K562 (cell line): ENCODE data around the gene TFAP2A. TPM values are rescaled to one million over a fixed set of nuclear protein-coding genes. Genes with fewer than 3 reads are reported as not detected.

ENCODE experiments used
- HDAC2 ChIP-seq: fragments of 450-650 bp; IDR thresholded peaks from 2 replicates; pipeline ENCODE4 v1.6.1; 2016; ENCODE audit warnings: mild to moderate bottlenecking
- MEF2D ChIP-seq: conservative IDR thresholded peaks from 2 replicates; pipeline ENCODE4 v1.6.1; 2016; ENCODE audit warnings: low read depth, missing genetic modification characterization, missing compliant biosample characterization
- NFIC ChIP-seq: fragments of 450-650 bp; IDR thresholded peaks from 2 replicates; pipeline ENCODE4 v1.6.1; 2017; ENCODE audit warnings: mild to moderate bottlenecking, inconsistent platforms
- RBFOX2 ChIP-seq: fragments of 200-400 bp; formaldehyde crosslinking; IDR thresholded peaks from 2 replicates; pipeline ENCODE4 v1.6.1; 2017; ENCODE audit warnings: low read depth, mild to moderate bottlenecking, low read length, moderate library complexity
- ZFP30 ChIP-seq: fragments of 250-450 bp; sonication (Bioruptor Pico); IDR thresholded peaks from 2 replicates; pipeline ENCODE4 v1.8.0; 2022; ENCODE audit warnings: moderate library complexity, mild to moderate bottlenecking, inconsistent platforms, borderline replicate concordance
- ZKSCAN8 ChIP-seq: fragments of 200-800 bp; sonication (Bioruptor generic); IDR thresholded peaks from 2 replicates; pipeline ENCODE4 v1.6.1; 2016; ENCODE audit warnings: missing genetic modification characterization, missing compliant biosample characterization
- ZNF24 ChIP-seq: fragments of 450-650 bp; IDR thresholded peaks from 2 replicates; pipeline ENCODE4 v1.6.1; 2016
- ZNF584 ChIP-seq: fragments of 200-800 bp; sonication (Bioruptor generic); IDR thresholded peaks from 2 replicates; pipeline ENCODE4 v1.6.1; 2016; ENCODE audit warnings: low read depth, mild to moderate bottlenecking, missing genetic modification characterization, missing compliant biosample characterization
- polyA plus RNA-seq, 8 experiments: library from polyadenylated mRNA; depleted of rRNA in 4 of 8; stranded (reverse) in 5 of 8; unstranded in 3 of 8; fragments of >200 nt; fragmentation: Nextera tagmentation in 2 of 8; fragmentation: Illumina TruSeq in 1 of 8; extraction: Ambion mirVana in 2 of 8; extraction: Trizol in 1 of 8; gene quantifications; 2 replicates each; pipeline versions ENCODE4 v1.2.1 to v1.2.3, GENCODE V29; 2011 to 2014; ENCODE audit warnings: inconsistent platforms in 1 of 8, missing spikeins in 1 of 8
- total RNA-seq, 7 experiments: library from RNA; depleted of rRNA in 6 of 7; stranded (reverse); fragments of >200 nt in 6 of 7; fragmentation: Illumina TruSeq in 2 of 7; extraction: Trizol in 2 of 7; gene quantifications; 2 replicates each; pipeline versions ENCODE4 v1.2.1 to v1.2.3, GENCODE V29; 2011 to 2021; ENCODE audit warnings: low replicate concordance in 1 of 7
- TF ChIP-seq, protein P1 (sequence below), 2 experiments: fragments of 450-650 bp in 1 of 2; sonication (generic) in 1 of 2; formaldehyde crosslinking in 1 of 2; IDR thresholded peaks; 2 replicates each; pipeline versions ENCODE4 v1.7.1 to v1.9.0; 2016 to 2022; ENCODE audit warnings: inconsistent platforms in 1 of 2, mild to moderate bottlenecking in 1 of 2, missing genetic modification reagents in 1 of 2
- TF ChIP-seq, protein P2 (sequence below): fragments of 450-650 bp; formaldehyde crosslinking; IDR thresholded peaks from 2 replicates; pipeline ENCODE4 v1.4.0; 2022; ENCODE audit warnings: mild to moderate bottlenecking, moderate library complexity
- TF ChIP-seq, protein P3 (sequence below): fragments of 200-800 bp; sonication (Bioruptor generic); IDR thresholded peaks from 2 replicates; pipeline ENCODE4 v1.6.1; 2016; ENCODE audit warnings: missing genetic modification characterization, missing compliant biosample characterization

TFAP2A gene
- total and polyA plus RNA-seq, 9 of the 15 experiments (the other 6 are each of a cell fraction or from before 2014, with no cell fraction given), result 0.14 to 0.53 (median 0.19) TPM; not detected in 1

DNA sequence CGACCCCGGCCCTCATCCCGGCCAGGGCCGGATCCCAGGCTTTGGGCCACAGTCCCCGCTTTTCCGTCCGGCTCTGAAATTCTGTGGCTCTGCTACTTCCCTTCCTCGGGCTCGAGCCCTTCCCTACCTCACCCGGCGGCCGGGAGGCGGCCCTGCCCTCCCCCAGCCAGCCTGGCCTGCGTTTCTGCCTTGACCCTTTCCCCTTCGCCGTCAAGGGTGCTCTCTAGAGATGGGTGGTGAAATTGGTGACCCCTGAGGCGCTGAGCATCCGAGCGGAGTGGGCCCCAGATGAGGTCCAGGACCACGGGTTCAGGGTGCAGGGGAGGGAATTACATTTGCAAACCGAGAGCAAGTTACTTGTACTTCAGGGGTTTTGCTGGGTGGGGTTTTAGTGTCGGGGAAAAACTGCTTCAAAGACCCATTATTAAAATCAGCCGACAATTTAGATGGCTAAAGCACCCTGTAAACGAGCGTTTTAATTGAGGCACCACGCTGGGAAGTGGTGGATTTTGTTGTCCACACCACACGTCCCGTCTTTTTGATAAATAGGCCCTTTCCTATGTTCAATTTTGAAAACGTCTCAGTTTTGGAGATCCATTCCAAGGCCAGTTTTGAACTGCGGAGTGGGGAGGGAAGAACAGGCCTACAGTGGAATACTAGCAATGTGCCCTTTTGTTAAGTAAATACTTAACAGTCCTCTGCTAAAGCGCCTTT is 9.9 kb downstream of the TFAP2A start (continued):
- TF ChIP-seq, protein P1, sequence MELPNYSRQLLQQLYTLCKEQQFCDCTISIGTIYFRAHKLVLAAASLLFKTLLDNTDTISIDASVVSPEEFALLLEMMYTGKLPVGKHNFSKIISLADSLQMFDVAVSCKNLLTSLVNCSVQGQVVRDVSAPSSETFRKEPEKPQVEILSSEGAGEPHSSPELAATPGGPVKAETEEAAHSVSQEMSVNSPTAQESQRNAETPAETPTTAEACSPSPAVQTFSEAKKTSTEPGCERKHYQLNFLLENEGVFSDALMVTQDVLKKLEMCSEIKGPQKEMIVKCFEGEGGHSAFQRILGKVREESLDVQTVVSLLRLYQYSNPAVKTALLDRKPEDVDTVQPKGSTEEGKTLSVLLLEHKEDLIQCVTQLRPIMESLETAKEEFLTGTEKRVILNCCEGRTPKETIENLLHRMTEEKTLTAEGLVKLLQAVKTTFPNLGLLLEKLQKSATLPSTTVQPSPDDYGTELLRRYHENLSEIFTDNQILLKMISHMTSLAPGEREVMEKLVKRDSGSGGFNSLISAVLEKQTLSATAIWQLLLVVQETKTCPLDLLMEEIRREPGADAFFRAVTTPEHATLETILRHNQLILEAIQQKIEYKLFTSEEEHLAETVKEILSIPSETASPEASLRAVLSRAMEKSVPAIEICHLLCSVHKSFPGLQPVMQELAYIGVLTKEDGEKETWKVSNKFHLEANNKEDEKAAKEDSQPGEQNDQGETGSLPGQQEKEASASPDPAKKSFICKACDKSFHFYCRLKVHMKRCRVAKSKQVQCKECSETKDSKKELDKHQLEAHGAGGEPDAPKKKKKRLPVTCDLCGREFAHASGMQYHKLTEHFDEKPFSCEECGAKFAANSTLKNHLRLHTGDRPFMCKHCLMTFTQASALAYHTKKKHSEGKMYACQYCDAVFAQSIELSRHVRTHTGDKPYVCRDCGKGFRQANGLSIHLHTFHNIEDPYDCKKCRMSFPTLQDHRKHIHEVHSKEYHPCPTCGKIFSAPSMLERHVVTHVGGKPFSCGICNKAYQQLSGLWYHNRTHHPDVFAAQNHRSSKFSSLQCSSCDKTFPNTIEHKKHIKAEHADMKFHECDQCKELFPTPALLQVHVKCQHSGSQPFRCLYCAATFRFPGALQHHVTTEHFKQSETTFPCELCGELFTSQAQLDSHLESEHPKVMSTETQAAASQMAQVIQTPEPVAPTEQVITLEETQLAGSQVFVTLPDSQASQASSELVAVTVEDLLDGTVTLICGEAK (IDR thresholded peaks at IDR 0.05), result peak; percentile 70; the same call in 1 of the 2 replicates
- TF ChIP-seq, protein P1 (CRISPR knock-in tag; IDR thresholded peaks at IDR 0.05), result no peak
- TF ChIP-seq ZNF584 (peak; percentile 84; the same call in 1 of the 2 replicates), ZKSCAN8 (CRISPR knock-in tag) (peak; percentile 85; the same call in 1 of the 2 replicates), RBFOX2 (peak; percentile 83), ZNF24 (0 out of 2 replicates have a peak, but pooled peaks have one; percentile 5), ZFP30 (CRISPR knock-in tag) (no peak), MEF2D (tag) (no peak), NFIC (0 out of 2 replicates have a peak, but pooled peaks have one; percentile 6), HDAC2 (0 out of 2 replicates have a peak, but pooled peaks have one; percentile 6)
- TF ChIP-seq, protein P2, sequence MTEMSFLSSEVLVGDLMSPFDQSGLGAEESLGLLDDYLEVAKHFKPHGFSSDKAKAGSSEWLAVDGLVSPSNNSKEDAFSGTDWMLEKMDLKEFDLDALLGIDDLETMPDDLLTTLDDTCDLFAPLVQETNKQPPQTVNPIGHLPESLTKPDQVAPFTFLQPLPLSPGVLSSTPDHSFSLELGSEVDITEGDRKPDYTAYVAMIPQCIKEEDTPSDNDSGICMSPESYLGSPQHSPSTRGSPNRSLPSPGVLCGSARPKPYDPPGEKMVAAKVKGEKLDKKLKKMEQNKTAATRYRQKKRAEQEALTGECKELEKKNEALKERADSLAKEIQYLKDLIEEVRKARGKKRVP (CRISPR knock-in tag), result 0 out of 2 replicates have a peak, but pooled peaks have one; percentile 3
- TF ChIP-seq, protein P3, sequence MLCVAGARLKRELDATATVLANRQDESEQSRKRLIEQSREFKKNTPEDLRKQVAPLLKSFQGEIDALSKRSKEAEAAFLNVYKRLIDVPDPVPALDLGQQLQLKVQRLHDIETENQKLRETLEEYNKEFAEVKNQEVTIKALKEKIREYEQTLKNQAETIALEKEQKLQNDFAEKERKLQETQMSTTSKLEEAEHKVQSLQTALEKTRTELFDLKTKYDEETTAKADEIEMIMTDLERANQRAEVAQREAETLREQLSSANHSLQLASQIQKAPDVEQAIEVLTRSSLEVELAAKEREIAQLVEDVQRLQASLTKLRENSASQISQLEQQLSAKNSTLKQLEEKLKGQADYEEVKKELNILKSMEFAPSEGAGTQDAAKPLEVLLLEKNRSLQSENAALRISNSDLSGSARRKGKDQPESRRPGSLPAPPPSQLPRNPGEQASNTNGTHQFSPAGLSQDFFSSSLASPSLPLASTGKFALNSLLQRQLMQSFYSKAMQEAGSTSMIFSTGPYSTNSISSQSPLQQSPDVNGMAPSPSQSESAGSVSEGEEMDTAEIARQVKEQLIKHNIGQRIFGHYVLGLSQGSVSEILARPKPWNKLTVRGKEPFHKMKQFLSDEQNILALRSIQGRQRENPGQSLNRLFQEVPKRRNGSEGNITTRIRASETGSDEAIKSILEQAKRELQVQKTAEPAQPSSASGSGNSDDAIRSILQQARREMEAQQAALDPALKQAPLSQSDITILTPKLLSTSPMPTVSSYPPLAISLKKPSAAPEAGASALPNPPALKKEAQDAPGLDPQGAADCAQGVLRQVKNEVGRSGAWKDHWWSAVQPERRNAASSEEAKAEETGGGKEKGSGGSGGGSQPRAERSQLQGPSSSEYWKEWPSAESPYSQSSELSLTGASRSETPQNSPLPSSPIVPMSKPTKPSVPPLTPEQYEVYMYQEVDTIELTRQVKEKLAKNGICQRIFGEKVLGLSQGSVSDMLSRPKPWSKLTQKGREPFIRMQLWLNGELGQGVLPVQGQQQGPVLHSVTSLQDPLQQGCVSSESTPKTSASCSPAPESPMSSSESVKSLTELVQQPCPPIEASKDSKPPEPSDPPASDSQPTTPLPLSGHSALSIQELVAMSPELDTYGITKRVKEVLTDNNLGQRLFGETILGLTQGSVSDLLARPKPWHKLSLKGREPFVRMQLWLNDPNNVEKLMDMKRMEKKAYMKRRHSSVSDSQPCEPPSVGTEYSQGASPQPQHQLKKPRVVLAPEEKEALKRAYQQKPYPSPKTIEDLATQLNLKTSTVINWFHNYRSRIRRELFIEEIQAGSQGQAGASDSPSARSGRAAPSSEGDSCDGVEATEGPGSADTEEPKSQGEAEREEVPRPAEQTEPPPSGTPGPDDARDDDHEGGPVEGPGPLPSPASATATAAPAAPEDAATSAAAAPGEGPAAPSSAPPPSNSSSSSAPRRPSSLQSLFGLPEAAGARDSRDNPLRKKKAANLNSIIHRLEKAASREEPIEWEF (CRISPR knock-in tag), result peak; percentile 69
